SKM-1 treated with dmso at 0.1 percent for 144 hours (cell line): ENCODE data around the gene MVK.

Experiments used
- DNase-seq: peaks from one replicate; lab custom pipeline; 2025; ENCODE audit not compliant: unreplicated experiment; lab: John Stamatoyannopoulos, UW

Gene MVK

DNA sequence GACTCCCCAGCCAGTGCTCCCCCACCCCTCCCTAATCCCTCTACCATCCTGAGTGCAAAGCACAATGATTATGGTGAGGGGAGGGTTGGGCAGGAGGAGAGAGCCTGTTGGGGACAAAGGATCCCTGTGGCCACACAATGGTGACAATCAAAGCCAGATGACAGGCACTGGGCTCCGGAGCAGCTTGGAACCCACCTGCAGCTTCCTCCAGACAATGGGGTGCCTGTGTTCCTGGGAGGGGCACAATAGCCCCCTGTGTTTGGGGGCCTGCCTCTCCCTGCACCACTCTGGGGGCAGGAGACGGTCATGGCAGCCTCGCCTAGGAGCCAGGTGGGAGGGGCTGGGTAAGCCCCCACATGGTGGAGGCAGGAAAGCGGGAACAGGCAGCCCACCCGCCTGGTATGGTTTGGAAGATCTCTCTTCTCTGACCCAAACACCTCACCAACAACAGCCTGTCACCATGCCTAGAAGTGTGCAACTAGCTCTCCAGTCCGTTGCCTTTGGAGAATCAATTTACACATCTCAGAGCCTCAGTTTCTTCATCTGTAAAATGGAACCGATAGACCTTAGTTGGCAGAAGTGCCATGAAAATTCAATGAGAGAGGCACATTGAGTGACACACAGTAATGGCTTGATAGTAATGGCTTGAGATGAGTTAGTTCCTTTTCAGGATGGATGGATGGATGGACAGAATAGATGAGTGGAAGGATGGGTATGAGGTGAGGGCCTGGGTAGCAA lies 53.0 kb downstream of the MVK start:
- no peak for DNase-seq

DNA sequence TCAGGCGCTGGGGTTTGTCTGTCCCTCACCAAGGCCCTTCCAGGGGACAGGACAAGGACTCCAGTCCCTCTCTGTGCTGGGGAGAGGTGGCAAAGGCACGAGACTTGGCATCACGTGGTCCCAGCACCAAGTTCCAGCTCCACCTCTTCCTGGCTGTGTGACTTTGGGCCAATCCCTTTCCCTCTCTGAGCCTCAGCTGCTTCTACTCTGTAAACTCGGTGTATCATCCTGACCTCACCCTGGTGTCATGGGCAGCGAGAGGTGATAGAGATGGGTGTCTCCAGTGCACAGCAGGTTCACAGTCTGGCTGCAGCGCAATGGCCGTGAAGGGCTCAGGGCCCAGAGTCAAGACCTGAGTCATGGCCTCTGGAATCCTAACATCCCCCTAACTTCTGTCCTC lies 54.0 kb downstream of the MVK start:
- DNase-seq, result no peak

DNA sequence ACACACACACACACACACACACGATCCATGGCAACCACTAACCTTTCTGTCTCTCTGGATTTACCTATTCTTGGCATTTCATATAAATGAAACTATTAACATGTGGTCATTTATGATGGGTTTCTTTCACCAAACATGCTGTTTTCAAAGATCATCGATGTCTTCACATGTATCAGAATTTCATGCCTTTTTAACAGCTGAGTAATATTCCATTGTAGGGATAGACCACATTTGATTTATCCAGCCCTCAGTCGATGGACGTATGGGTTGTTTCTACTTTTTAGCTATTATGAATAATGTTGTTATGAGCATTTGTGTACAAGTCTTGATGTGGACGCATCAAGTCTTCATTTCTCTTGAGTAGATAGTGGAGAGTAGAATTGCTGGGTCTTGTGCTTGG lies 56.5 kb downstream of the MVK start:
- DNase-seq, result no peak

DNA sequence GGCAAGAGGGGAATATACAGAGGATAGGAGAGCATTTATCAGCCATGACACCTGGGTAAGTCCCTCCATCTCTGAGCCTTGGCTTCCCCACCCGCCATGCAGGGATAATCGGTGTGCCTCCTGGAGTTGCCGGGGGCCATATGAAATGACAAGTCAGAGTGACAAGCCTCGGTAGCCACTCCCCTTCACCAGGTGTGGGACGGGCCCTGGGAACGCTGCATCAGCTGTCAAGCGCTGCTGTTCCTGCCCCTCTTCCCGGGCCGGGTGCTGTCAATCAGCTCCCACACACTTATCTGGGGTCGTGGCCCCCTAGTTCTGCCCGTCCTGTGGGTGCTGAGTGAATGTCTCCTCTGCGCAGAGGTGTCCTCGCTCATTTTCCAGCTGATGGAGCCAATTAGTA lies 57.2 kb downstream of the MVK start:
- DNase-seq, result no peak

DNA sequence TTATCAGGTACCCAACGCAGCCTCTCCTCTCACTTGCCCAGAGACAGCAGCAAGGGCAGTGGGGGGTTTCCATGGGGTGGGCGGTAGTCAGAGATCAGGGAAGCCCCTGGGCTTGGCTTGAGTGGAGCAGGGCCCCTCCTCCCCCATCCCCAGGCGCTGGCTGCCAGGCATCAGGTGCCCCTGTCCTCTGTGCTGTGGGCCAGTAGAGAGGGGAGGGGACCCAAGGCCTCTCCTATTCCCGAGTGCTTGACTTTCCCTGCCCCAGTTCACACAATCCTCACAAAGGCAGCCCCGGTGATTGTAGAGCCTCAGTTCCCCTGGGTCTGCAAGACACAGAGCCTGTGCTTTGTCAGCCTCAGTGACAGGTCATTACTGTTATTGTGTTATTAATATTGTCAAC lies 57.7 kb downstream of the MVK start:
- no peak for DNase-seq

DNA sequence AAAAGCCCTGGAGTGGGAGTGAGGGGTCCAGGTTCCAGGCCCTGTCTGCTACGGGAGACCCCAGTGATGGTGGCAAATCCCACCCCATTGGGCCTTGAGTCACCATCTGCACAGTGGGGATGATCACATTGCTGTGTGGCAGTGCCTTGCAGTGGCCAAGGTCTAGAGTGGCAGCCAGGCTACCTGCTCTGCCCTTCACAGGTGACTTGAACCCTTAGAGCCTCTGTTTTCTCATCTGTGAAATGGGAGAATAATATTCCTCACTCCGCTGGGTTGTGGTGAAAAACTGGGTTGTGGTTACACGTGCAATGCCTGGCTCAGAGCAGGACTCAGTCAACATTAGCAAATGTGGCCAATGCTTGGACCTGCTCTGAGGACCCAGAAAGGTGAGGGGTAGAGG lies 58.2 kb downstream of the MVK start:
- DNase-seq, result no peak

DNA sequence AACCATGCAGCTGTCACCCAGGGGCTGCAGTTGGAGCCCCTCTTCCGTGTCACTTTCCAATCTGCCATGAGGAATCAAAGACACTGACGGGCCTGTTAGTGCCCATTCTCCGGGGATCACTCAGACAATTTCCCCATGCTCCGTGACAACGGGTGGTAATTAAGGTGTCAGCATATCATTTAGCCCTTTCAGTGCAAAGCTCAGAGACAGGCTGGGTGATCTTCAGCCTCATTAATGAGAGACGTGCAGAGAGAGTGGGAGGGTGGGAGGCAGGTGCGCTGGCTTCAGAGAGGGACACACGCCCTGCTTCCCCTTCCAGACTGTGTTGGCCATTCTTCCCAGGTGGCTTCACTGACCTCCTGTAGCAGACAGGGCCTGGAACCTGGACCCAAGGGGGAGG lies 58.7 kb downstream of the MVK start:
- no peak for DNase-seq

DNA sequence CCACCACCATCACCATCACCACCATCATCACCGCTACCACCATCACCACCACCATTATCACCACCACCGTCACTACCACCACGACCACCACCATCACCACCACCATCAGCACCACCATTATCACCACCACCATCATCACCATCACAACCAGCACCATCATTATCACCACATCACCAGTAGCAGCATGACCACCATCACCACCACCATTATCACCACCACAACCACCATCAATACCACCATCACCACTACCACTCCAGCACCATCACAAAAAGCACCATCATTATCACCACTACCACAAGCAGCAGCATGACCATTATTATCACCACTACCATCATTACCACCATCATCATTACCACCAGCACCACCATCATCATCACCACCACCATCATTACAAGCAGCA lies 62.1 kb downstream of the MVK start:
- no peak for DNase-seq

DNA sequence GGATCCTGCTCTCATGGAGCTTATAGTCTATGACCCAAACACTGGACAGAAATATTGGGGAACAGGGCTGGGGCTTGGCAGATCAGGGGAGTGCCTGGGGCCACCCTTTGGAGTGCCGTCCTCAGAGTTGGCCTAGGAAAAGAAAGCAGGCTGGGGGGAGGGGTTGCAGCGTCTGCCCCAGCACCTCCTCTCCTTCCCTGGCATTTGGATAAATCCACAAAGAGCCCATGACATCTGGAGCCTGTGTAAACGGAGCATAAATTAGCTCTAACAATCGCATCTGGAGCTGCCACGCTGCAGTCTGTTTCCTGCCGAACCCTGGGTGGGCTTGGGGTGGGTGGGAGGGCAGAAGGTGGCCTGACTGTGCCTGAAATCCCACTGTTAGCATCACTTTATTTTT lies 63.8 kb downstream of the MVK start:
- DNase-seq, result no peak

DNA sequence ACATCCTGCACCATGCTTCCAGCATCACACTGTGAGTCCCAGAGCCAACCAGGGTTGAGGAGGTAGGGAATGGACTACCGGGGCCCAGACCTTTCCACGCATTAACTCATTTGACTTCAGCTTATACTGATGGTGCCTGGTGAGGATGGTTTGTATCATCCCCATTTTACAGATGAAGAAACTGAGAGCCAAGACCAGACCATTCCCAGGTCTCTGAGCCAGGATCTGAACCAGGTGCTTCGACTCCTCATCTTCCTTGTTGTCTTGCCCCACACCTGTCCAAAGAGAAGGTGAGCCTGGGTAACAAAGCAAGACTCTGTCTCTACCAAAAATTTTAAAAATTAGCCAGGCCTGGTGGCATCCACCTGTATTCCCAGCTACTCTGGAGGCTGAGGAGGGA lies 64.4 kb downstream of the MVK start:
- DNase-seq, result no peak

DNA sequence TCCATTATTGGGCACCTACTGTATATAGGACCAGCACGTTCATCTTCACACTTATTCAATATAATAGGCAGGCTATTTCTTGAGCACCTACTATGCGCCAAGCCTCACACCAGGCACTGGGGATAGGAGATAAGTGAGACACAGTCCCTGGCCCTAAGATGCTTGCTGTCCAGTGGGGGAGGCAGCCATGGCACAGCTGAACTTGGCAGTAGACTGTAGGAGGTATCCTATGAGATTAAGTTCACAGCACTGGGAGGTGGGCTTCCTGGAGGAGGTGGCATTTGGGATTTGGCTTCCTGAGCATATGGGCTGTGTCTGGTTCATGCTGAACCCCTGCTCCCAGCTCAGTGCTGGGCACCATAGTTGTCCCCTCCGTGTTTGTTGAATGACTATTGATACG lies 65.1 kb downstream of the MVK start:
- no peak for DNase-seq

DNA sequence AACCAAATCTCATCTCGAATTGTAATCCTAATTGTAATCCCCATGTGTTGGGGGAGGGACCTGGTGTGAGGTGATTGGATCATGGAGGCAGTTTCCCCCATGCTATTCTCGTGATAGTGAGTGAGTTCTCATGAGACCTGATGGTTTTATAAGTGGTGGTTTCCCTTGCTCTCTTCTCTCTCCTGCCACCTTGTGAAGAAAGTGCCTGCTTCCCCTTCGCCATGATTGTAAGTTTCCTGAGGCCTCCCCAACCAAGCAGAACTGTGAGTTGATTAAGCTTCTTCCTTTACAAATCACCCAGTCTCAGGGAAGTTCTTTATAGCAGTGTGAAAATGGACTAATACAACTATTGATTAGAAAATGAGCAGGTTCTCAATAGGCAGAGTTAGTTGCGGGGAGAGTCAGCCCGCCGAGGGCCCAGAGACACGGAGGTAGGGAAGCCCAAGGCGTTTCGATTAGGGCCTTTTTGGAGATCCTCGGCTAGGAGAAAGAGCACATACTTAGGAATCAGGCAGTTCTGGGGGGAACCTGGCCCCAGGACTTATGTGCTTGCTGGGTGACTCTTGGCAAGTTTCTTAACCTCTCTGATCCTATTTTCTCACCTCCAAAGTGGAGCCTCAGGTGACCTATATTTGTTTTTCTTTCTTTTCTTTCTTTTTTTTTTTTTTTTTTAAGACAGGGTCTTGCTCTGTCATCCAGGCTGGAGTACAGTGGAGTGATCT lies 65.7 kb downstream of the MVK start:
- no peak for DNase-seq

DNA sequence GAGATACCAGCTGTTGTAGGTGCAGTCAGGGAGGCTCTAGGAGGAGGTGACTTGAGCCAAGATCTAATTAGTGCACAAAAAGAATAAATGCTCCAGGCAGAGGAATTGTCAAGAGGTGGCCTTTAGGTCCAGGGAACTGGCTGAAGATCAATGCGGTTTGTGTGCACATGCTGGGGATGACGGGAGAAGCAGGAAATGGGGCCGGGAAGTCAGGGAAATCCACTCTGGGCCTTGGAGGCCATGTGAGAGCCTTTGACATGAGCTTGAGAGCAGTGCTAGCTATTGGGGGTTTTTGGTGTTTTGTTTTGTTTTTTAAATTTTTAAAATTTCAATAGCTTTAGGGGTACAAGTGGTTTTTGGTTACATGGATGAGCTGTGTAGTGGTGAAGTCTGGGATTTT lies 67.4 kb downstream of the MVK start:
- no peak for DNase-seq

DNA sequence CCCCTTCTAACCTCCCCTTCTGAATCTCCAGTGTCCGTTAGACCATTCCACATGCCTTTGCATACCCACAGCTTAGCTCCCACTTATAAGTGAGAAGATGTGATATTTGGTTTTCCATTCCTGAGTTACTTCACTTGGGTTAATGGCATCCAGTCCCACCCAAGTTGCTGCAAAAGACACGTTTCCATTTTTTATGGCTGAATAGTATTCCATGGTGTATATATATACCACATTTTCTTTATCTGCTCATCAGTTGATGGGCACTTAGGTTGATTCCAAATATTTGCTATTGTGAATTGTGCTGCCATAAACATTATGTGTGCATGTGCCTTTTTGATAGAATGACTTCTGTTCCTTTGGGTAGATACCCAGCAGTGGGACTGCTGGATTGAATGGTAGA lies 67.8 kb downstream of the MVK start:
- DNase-seq, result no peak

DNA sequence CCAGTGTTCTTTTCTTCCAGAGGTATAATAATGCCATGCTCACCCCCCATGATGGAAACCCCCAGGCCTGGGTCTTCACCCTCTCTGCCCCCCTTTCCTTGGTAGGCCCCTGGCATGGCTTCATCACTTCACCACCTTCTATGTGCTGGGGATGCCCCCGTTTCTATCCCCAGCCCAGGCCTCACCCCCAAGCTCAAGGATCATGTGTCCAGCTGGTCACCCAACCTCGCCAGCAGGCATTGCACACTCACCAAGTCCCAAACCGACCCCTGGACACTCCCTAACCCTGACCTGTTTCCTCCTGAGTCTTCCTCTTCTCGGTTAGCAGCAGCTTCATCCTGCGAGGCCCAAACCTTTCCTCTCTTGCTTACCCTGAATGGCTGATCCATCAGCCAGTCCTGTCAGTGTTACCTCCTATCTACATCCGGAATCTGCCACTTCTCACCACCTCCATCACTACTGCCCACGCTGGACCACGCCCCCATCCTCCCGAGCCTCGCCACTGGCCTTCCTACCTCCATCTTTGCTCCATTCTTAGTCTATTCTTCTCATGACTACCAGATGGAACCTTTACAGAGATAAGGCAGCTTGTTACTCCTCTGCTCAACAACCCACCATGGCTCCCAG lies 69.0 kb downstream of the MVK start:
- no peak for DNase-seq

DNA sequence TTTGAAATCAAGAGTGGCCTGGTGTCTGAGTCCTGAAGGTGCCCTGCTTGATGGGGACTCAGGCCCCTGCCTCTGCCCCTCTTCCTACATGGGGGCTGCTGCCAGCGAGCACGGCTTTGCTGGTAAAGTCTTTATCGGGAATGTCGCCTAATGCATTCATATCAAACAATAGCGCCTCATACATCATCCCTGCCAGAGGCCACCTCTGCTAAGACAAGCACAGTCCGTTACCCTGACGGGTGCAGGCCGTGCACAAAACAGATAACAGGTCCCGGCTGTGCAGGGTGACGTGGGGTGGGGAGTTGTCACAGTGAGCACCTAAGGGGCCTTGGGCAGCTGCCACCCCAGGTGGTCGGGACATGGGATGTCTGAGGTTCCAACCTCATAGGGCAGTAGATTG lies 71.6 kb downstream of the MVK start:
- no peak for DNase-seq

DNA sequence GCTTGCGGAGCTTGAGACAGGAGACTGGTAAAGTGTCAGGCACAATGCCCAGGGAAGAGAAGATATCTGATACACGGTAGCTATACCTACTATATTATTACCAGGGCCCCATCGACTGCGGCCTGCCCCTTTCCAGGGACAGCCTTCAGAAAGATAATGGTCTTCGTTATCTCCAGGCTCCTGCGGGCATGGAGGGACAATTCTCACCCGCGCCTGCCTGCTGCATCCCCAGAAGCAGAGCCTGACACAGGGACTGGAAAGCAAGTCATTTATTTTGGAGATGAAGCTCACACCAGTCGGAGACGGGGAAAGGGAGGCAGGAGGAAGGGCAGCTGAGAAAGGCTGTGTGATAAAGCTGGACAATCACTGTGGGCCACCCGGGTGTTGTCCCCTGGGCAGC lies 72.1 kb downstream of the MVK start:
- DNase-seq, result no peak
